WTC11 (cell line): ENCODE data around the gene SYCP2. TPM values are rescaled to one million over a fixed set of nuclear protein-coding genes. Genes with fewer than 3 reads are reported as not detected.

Experiments
- ATAC-seq: fragments of 200-7000 bp; cut with Tn5 transposase; 2 replicates; pipeline ENCODE4 v1.10.0; 2021; ENCODE audit warnings: mild to moderate bottlenecking, moderate library complexity
- CTCF ChIA-PET: fragments of 300-600 bp; sonication (Branson Sonifier 250); formaldehyde crosslinking; loops from one replicate; lab custom pipeline; 2021; ENCODE audit warnings: antibody characterized with exemption; lab: Charles Lee
- POLR2A ChIA-PET: fragments of 350-600 bp; sonication (Branson Sonifier 250); formaldehyde crosslinking; loops from one replicate; lab custom pipeline; 2021; ENCODE audit warnings: antibody characterized with exemption; lab: Charles Lee
- DNase-seq: peaks from one replicate; pipeline ENCODE4 v3.0.0; 2021; ENCODE audit warnings: low spot score
- H3K27ac Mint-ChIP-seq: 2 replicates; pipeline ENCODE4 v1.8.0; 2021; ENCODE audit warnings: mixed read lengths
- H3K27me3 Mint-ChIP-seq: 2 replicates; pipeline ENCODE4 v1.8.0; 2021; ENCODE audit warnings: low read depth, mild to moderate bottlenecking, moderate library complexity, mixed read lengths
- H3K36me3 Mint-ChIP-seq: 2 replicates; pipeline ENCODE4 v1.8.0; 2021; ENCODE audit warnings: mixed read lengths
- H3K4me1 Mint-ChIP-seq: 2 replicates; pipeline ENCODE4 v1.8.0; 2022; ENCODE audit warnings: mixed read lengths
- H3K4me3 Mint-ChIP-seq: 2 replicates; pipeline ENCODE4 v1.8.0; 2021; ENCODE audit warnings: mild to moderate bottlenecking, moderate library complexity, mixed read lengths
- H3K9me3 Mint-ChIP-seq: 2 replicates; pipeline ENCODE4 v1.8.0; 2021; ENCODE audit warnings: mixed read lengths
- AFF4 ChIP-seq: sonication (generic); formaldehyde crosslinking; IDR thresholded peaks from 2 replicates; pipeline ENCODE4 v1.8.1; 2023; ENCODE audit warnings: mild to moderate bottlenecking, missing genetic modification reagents, borderline replicate concordance
- AR ChIP-seq: fragments of 250-450 bp; sonication (Bioruptor Pico); IDR thresholded peaks from 2 replicates; pipeline ENCODE4 v1.9.0; 2021; ENCODE audit warnings: mild to moderate bottlenecking
- ARID4B ChIP-seq: sonication (generic); formaldehyde crosslinking; IDR thresholded peaks from 2 replicates; pipeline ENCODE4 v1.8.0; 2023; ENCODE audit warnings: missing genetic modification reagents, mild to moderate bottlenecking, borderline replicate concordance
- CREB1 ChIP-seq: sonication (generic); formaldehyde crosslinking; IDR thresholded peaks from 2 replicates; pipeline ENCODE4 v1.8.0; 2023; ENCODE audit warnings: mild to moderate bottlenecking, missing genetic modification reagents
- ERG ChIP-seq: fragments of 250-450 bp; sonication (Bioruptor Pico); IDR thresholded peaks from 2 replicates; pipeline ENCODE4 v1.8.0; 2021; ENCODE audit warnings: mild to moderate bottlenecking
- FOXK1 ChIP-seq: sonication (generic); formaldehyde crosslinking; IDR thresholded peaks from 2 replicates; pipeline ENCODE4 v1.8.0; 2022; ENCODE audit warnings: mild to moderate bottlenecking, moderate library complexity, missing genetic modification reagents
- FOXP4 ChIP-seq: sonication (generic); formaldehyde crosslinking; IDR thresholded peaks from 2 replicates; pipeline ENCODE4 v1.8.0; 2022; ENCODE audit warnings: mild to moderate bottlenecking, missing genetic modification reagents
- HMGA2 ChIP-seq: fragments of 250-450 bp; sonication (Bioruptor Pico); IDR thresholded peaks from 2 replicates; pipeline ENCODE4 v1.4.0; 2021; ENCODE audit warnings: mild to moderate bottlenecking, moderate library complexity
- IRF2 ChIP-seq: sonication (generic); formaldehyde crosslinking; IDR thresholded peaks from 2 replicates; pipeline ENCODE4 v1.8.0; 2022; ENCODE audit warnings: low read depth, missing genetic modification reagents, borderline replicate concordance
- OVOL2 ChIP-seq: fragments of 250-450 bp; sonication (Bioruptor Pico); IDR thresholded peaks from 2 replicates; pipeline ENCODE4 v1.9.0; 2021; ENCODE audit warnings: mild to moderate bottlenecking, borderline replicate concordance
- PRRX2 ChIP-seq: fragments of 250-450 bp; sonication (Bioruptor Pico); IDR thresholded peaks from 2 replicates; pipeline ENCODE4 v1.8.0; 2021; ENCODE audit warnings: mild to moderate bottlenecking
- ZNF121 ChIP-seq: sonication (generic); formaldehyde crosslinking; IDR thresholded peaks from 2 replicates; pipeline ENCODE4 v1.8.0; 2023; ENCODE audit warnings: missing genetic modification reagents
- ZNF232 ChIP-seq: sonication (generic); formaldehyde crosslinking; IDR thresholded peaks from 2 replicates; pipeline ENCODE4 v1.8.0; 2022; ENCODE audit warnings: mild to moderate bottlenecking, missing genetic modification reagents
- ZNF396 ChIP-seq: fragments of 250-450 bp; sonication (Bioruptor Pico); IDR thresholded peaks from 2 replicates; pipeline ENCODE4 v1.8.0; 2021; ENCODE audit warnings: mild to moderate bottlenecking, moderate library complexity, borderline replicate concordance
- ZSCAN18 ChIP-seq: fragments of 250-450 bp; sonication (Bioruptor Pico); IDR thresholded peaks from 2 replicates; pipeline ENCODE4 v2.1.2; 2022; ENCODE audit warnings: mild to moderate bottlenecking, moderate library complexity
- total RNA-seq: library from RNA; stranded (reverse); gene quantifications from 3 replicates; pipeline ENCODE4 v1.2.3, GENCODE V29; 2021

The SYCP2 gene
- total RNA-seq, 1 experiment from 2014 or later = 0.31 TPM

GRCh38 chr20:59932616-59933295 lies 681 bp downstream of the SYCP2 start (continued):
- TF ChIP-seq AR (CRISPR knock-in tag) (no peak), AFF4 (CRISPR knock-in tag) (no peak), PRRX2 (CRISPR knock-in tag) (no peak), ZNF232 (CRISPR knock-in tag) (no peak), ZSCAN18 (CRISPR knock-in tag) (no peak), IRF2 (CRISPR knock-in tag) (no peak), OVOL2 (no peak), ZNF121 (CRISPR knock-in tag) (no peak)
- TF ChIP-seq, all 79 proteins: peak for 0

- H3K4me3 Mint-ChIP-seq = no peak overlapping the region
- TF ChIP-seq FOXP4 (CRISPR knock-in tag) = no peak
- TF ChIP-seq, all 79 proteins: peak for 0
- Mint-ChIP-seq H3K27me3 (peaks cover 56% of the 10 kb centered on the region), H3K27ac (no peak overlapping the region), H3K4me1 (peaks cover 6% of the 10 kb centered on the region; the same call in 1 of the 2 replicates), H3K36me3 (no peaks in the 10 kb centered on the region), H3K9me3 (no peaks in the 10 kb centered on the region)
- CTCF ChIA-PET = no interaction called here
- no peak for ATAC-seq
- POLR2A ChIA-PET = no interaction called here
- no peak for DNase-seq
Measured at GRCh38 chr20:59931511-59932312, 1.7 kb downstream of the SYCP2 start.

GRCh38 chr20:59925899-59926298 lies 7.5 kb downstream of the SYCP2 start:
- ATAC-seq (no peak), DNase-seq (no peak)
- Mint-ChIP-seq H3K4me3 (no peak overlapping the region), H3K27ac (no peak overlapping the region), H3K4me1 (no peaks in the 10 kb centered on the region), H3K9me3 (no peaks in the 10 kb centered on the region), H3K36me3 (no peaks in the 10 kb centered on the region), H3K27me3 (peaks cover 47% of the 10 kb centered on the region)
- ChIA-PET POLR2A (no interaction called here), CTCF (interaction anchor here (1.4 kb wide), 1 partner anchor 8 kb away, joined by 5 read pairs; no protein-coding TSS in a partner anchor)
- TF ChIP-seq ERG = no peak
- no peak for TF ChIP-seq CREB1 (CRISPR knock-in tag)
- TF ChIP-seq FOXK1 (CRISPR knock-in tag) = no peak
- no peak for TF ChIP-seq ZNF396 (CRISPR knock-in tag)
- TF ChIP-seq HMGA2 (CRISPR knock-in tag) = no peak
- no peak for TF ChIP-seq ARID4B
